MCF 10A (cell line): ENCODE data around the gene AGAP1. TPM values are rescaled to one million over a fixed set of nuclear protein-coding genes. Genes with fewer than 3 reads are reported as not detected.

Experiments
- BruUV-seq: library from RNA; stranded (reverse); fragments of 400-500 nt; replicated peaks from 2 replicates; lab custom pipeline; 2021; lab: Mats Ljungman, UMichigan
- CTCF ChIA-PET: fragments of 300-600 bp; sonication (Branson Sonifier 250); formaldehyde crosslinking; extraction: SDS; loops from one replicate; lab custom pipeline; 2021; ENCODE audit warnings: antibody characterized with exemption, inconsistent platforms; lab: Yijun Ruan, JAX
- POLR2A ChIA-PET: fragments of 300-600, 350-650 bp; sonication (Branson Sonifier 250); formaldehyde crosslinking; extraction: SDS; loops from one replicate; lab custom pipeline; 2020; ENCODE audit warnings: antibody characterized with exemption, inconsistent platforms; lab: Yijun Ruan, JAX
- DNase-seq: peaks from one replicate; pipeline ENCODE4 v3.0.0-alpha.2; 2018; ENCODE audit not compliant: unreplicated experiment
- H3K27ac Mint-ChIP-seq: one replicate; pipeline ENCODE4 v1.8.0; 2022; ENCODE audit warnings: mild to moderate bottlenecking, low read depth, mixed read lengths; ENCODE audit not compliant: unreplicated experiment
- H3K27me3 Mint-ChIP-seq: one replicate; pipeline ENCODE4 v1.8.0; 2022; ENCODE audit warnings: mixed read lengths; ENCODE audit not compliant: insufficient read depth, unreplicated experiment
- H3K36me3 Mint-ChIP-seq: one replicate; pipeline ENCODE4 v1.8.0; 2022; ENCODE audit warnings: mild to moderate bottlenecking, moderate library complexity, mixed read lengths; ENCODE audit not compliant: insufficient read depth, unreplicated experiment
- H3K4me1 Mint-ChIP-seq: one replicate; pipeline ENCODE4 v1.8.0; 2022; ENCODE audit warnings: mixed read lengths; ENCODE audit not compliant: insufficient read depth, unreplicated experiment
- H3K4me3 Mint-ChIP-seq: one replicate; pipeline ENCODE4 v1.8.0; 2022; ENCODE audit warnings: mild to moderate bottlenecking, moderate library complexity, mixed read lengths; ENCODE audit not compliant: unreplicated experiment
- H3K9me3 Mint-ChIP-seq: one replicate; pipeline ENCODE4 v1.8.0; 2022; ENCODE audit warnings: mixed read lengths; ENCODE audit not compliant: unreplicated experiment
- intact Hi-C: fragments of 100-400 bp; cut with micrococcal nuclease; formaldehyde crosslinking; loops from 2 replicates; pipeline ENCODE4 v1.14.1; 2022
- total RNA-seq: library from RNA; stranded (reverse); gene quantifications from 2 replicates; pipeline ENCODE4 v1.2.3, GENCODE V29; 2022
- TF ChIP-seq, protein P1 (sequence below): fragments of 200-600 bp; IDR thresholded peaks from one replicate; pipeline ENCODE4 v1.8.0; 2022; ENCODE audit warnings: antibody characterized with exemption, mild to moderate bottlenecking; ENCODE audit not compliant: unreplicated experiment

Gene AGAP1
- total RNA-seq, 1 experiment from 2014 or later, result 41.3 TPM

DNA sequence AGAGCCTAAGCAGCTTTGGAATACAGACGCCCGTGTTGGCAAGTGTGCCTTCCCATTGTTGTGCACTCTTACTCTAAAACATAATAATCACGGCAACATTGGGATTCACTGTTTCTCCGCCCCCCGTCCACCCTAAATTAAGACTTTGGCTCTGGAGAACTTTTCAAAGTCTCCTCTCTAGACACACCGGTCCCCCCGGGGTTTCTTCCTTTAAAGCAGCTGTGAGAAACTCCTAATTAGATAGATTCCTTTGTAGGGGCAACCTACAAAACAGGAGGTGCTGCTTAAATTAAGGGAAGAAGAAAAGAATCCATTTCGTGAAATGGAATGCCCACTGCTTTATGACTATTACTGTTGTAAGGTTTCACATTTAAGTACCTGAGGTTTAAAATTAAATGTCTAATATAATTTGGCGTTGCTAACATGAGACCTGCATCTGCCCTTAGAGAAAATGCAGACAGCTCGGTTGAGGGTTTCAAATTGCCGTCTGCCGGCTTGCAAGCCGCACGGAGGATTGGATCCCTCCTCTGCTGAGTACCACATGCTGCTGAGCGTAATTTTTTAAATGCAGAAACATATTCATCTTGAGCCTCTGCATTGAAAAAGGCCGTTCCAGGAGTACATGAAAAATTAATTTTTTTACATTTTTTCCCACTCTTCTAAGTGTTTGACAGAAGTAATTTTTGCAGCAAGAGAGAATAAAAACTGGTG is 441.1 kb downstream of the AGAP1 start:
- CTCF ChIA-PET, result interaction anchor here (0.6 kb wide), 1 partner anchor 10 kb away, joined by 3 read pairs; no protein-coding TSS in a partner anchor
- Mint-ChIP-seq H3K27me3 (no peaks in the 10 kb centered on the region), H3K9me3 (no peaks in the 10 kb centered on the region), H3K36me3 (peaks cover 17% of the 10 kb centered on the region), H3K4me1 (peaks cover 9% of the 10 kb centered on the region), H3K27ac (no peak overlapping the region), H3K4me3 (no peak overlapping the region)
- DNase-seq, result no peak
- BruUV-seq, result no TSS peak
- TF ChIP-seq, protein P1, sequence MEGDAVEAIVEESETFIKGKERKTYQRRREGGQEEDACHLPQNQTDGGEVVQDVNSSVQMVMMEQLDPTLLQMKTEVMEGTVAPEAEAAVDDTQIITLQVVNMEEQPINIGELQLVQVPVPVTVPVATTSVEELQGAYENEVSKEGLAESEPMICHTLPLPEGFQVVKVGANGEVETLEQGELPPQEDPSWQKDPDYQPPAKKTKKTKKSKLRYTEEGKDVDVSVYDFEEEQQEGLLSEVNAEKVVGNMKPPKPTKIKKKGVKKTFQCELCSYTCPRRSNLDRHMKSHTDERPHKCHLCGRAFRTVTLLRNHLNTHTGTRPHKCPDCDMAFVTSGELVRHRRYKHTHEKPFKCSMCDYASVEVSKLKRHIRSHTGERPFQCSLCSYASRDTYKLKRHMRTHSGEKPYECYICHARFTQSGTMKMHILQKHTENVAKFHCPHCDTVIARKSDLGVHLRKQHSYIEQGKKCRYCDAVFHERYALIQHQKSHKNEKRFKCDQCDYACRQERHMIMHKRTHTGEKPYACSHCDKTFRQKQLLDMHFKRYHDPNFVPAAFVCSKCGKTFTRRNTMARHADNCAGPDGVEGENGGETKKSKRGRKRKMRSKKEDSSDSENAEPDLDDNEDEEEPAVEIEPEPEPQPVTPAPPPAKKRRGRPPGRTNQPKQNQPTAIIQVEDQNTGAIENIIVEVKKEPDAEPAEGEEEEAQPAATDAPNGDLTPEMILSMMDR, result no peak
- POLR2A ChIA-PET, result no interaction called here
- intact Hi-C loops, result no loop called here

DNA sequence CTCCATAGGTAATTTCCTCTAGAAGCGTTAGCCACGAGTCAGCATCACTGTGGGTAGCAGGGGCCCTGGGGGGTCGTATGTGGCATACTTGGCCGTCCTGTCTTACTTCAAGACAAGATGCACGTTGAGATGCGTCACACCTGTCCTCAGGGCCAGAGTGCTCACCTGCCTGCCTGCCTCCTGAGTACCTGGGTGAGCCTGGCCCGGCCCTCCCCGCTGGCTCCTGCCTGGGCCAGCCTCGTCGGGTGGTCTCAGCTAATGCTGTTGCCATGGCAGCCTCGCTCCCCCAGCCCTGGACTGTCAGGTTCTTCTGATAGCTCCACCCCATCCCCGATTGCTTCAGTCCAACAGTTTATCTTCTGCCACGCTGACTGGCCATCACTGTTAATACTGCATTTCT is 441.9 kb downstream of the AGAP1 start:
- H3K27ac Mint-ChIP-seq, result no peak overlapping the region
- peaks cover 17% of the 10 kb centered on the region for H3K36me3 Mint-ChIP-seq
- no peaks in the 10 kb centered on the region for H3K27me3 Mint-ChIP-seq
- no peak overlapping the region for H3K4me3 Mint-ChIP-seq
- peaks cover 17% of the 10 kb centered on the region for H3K4me1 Mint-ChIP-seq
- intact Hi-C loops, result no loop called here
- CTCF ChIA-PET, result interaction anchor here (1.2 to 1.5 kb wide), 3 partner anchors 9 to 156 kb away, joined by 3 to 10 read pairs (median 8); no protein-coding TSS in a partner anchor
- no peaks in the 10 kb centered on the region for H3K9me3 Mint-ChIP-seq
- TF ChIP-seq, protein P1, result no peak
- DNase-seq, result no peak
- POLR2A ChIA-PET, result no interaction called here
- no TSS peak for BruUV-seq

DNA sequence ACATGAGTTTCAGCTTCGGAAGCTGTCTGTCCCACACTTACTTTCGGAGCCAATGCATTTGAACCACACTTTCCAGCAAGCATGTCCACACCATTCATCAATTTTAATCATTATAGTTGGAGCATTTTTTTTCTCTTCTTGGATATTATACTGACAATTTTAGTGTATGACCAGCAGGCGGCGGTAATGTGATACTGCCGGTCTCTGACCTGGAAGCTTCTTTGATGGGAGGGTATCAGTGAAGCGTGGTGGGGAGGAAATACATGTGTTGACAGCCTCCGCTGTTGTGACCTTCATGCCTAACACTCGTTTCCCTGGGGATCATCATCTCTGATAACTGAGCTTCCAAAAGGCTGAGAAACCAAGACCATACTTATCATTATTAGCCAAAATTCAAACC is 442.6 kb downstream of the AGAP1 start:
- intact Hi-C loops, result no loop called here
- TF ChIP-seq, protein P1, result peak; percentile 34
- Mint-ChIP-seq H3K27ac (no peak overlapping the region), H3K27me3 (no peaks in the 10 kb centered on the region), H3K36me3 (peaks cover 20% of the 10 kb centered on the region), H3K4me3 (no peak overlapping the region), H3K9me3 (no peaks in the 10 kb centered on the region), H3K4me1 (peaks cover 17% of the 10 kb centered on the region)
- POLR2A ChIA-PET, result no interaction called here
- peak; percentile 43 for DNase-seq
- no TSS peak for BruUV-seq
- CTCF ChIA-PET, result interaction anchor here (0.6 to 1.5 kb wide), 9 partner anchors 9 to 1806 kb away, joined by 3 to 10 read pairs (median 3); no protein-coding TSS in a partner anchor

DNA sequence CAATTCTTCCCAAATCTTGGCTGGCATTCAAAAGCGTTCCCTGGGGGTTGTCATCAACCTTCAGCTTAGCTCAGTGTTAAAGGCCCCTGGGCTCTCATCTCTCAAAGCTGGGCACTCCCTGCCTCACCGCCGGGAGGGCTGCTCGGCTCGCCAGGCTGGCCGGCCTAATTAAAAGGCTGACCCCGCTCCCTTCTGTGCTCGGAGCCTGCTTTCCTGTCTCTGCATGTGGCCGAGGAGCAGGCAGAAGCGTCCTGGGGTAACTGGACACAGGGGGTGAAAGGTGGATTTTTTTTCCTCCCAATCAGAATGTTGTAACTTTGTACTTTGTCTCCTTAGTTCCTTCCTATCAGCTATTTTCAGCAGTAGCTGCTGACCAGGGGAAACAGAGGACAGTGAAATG is 443.2 kb downstream of the AGAP1 start:
- Mint-ChIP-seq H3K27me3 (no peaks in the 10 kb centered on the region), H3K9me3 (no peaks in the 10 kb centered on the region), H3K4me3 (no peak overlapping the region), H3K4me1 (peaks cover 17% of the 10 kb centered on the region), H3K36me3 (peaks cover 19% of the 10 kb centered on the region), H3K27ac (no peak overlapping the region)
- BruUV-seq, result no TSS peak
- POLR2A ChIA-PET, result no interaction called here
- intact Hi-C loops, result no loop called here
- CTCF ChIA-PET, result interaction anchor here (0.6 to 1.5 kb wide), 9 partner anchors 8 to 1806 kb away, joined by 3 to 10 read pairs (median 3); no protein-coding TSS in a partner anchor
- TF ChIP-seq, protein P1, result no peak
- no peak for DNase-seq
